Activated CD4-positive, CD25-positive, alpha-beta regulatory T cell (primary cell): ENCODE data around the gene ZDHHC11.
"Not testable (repeated sequence)": the region's sequence is repeated elsewhere in the genome, so short reads cannot be mapped to it uniquely, and the experiment has no call there.

ENCODE experiments used
- DNase-seq, 4 experiments: peaks; one replicate each; lab custom pipeline; 2025; lab: John Stamatoyannopoulos, UW

ZDHHC11 gene

DNA sequence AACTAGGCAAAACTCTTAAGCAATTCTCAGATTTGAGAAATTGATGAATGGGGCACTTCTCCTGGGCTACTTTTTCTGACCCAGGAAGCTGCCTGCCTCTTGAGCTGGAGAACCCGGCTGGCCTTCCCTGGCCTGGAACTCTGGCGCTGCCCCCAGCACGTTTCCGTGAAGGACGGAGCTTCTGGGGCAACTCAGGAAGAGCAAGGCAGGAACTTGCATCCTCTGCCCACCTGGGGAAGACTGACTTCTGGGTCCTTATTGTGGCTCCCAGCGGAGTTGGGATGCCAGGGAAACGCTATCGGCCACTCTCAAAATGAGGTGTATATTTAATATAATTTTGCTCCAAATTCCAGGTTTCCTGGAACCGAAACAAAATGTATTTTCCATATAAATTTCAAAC lies 39.4 kb downstream of the ZDHHC11 start:
- DNase-seq = not testable (repeated sequence)

DNA sequence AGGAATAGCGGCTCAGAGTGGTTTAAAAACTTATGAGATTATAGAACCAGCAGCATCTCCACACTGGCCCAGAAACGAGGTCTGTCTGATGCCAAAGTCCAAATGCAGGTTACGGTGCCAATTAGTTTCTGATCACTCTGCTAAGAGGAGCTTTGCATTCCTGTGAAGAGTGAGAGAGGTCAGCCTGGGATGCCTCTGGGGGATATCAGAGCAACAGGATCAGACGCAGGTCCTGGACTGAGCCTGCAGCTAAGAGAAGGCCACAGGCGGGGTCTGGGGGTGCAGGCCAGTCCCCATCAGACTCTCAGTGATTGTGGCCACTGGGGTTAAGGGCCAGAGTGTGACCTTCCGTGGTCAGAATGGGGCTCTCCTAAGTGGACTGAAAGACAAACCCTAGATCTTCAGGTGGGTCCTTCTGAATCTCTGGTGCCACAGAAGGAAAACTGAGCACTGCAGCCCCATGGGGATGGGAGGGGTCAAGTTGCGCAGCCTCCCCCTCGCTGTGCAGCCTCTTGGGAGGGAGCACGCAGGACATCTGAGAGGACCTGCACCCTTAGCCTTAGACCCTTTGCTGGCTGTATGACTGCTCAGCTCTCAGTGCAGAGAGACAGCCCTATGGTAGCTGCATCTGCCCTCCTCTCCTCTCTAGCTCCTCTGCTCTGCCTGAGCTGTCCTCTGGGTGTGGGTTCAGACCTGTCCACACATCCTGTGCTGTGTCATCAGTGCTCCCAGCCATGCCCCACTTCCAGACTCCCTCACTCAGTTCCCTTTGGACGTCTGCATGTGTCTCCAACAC lies 42.9 kb downstream of the ZDHHC11 start:
- not testable (repeated sequence) for DNase-seq

DNA sequence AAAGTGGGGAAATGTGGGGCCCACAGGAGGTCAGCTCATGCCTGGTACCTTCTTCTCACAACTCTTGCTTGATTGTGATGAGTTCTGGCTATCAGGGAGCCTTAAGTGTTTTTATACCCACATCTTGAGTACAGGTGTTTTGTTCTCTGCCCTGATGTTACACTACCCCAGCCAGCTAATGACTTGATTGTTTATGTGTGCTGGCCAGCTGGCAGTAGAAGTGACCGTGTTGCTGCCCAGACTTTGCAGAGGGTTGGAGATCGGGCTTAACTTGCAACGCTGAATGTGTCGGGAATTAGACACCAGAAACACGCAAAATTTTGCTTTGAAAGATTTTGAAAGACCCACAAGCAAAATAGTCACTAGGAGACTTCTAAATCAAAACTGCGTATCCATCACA lies 49.3 kb downstream of the ZDHHC11 start:
- DNase-seq = no peak

DNA sequence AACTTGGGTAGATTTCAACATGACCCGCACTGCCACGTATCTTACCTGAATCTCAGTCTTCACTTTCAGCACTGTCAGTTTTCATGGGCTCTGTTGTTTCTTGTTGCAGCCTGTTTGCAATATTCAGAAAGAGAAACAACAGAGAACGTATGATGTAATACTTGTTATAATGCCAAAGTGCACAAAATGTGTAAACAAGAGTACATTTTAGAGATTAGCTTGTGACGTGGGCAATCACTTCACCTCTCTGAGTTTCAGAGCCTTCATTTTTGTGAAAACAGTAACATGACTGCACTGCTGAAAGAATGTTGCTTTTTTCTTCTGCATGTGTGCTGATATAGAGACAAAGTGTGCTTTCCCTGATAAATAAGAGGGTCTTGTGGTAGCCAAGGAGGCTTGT lies 49.7 kb downstream of the ZDHHC11 start:
- DNase-seq = not testable (repeated sequence)

DNA sequence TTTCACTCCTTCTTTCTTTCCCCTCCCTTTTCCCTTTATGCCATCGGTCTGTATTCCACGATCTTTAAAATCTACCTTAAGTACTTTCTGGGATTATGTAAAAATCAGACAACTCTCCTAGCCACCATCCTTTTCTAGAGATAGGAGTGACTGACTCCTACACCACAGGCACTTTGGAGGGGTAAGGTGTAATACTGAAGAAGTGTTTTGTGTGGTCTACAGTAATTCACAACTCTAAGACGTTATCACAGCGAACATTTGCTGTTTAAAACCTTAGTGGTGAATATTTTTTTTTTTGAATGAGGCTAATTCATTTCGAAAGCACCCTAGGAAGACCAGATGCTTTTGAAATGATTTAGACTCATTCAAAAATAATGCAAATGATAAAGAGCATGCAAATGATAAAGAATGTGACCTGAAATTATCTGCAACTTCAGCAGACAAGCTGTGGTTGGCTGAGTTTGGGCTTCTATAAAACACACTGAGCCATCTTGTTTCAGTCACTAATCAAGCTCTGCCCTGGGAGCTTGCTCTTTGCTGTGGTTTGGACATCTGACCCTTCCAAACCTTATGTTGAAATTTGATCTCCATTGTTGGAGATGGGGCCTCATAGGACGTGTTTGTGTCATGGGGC lies 52.2 kb downstream of the ZDHHC11 start:
- DNase-seq = not testable (repeated sequence)

DNA sequence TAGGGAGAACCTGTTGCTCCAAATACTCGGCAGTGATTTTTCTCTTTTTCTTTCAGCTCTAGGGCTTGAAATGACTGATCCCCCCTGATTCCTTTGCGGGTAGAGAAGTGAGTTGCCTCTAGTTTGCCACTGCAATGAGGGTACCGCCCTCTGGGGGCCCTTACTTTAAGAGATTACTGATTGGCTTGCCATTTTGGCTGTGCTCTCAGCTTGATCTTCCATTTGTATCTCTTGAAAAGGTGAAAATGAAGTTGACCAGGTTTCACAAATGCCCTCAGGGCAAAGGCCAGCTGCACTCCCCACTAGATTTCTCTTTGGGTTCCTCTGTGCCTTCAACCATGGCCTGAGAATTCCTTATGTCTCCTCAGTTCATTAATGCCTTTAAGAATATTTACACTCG lies 52.8 kb downstream of the ZDHHC11 start:
- not testable (repeated sequence) for DNase-seq

DNA sequence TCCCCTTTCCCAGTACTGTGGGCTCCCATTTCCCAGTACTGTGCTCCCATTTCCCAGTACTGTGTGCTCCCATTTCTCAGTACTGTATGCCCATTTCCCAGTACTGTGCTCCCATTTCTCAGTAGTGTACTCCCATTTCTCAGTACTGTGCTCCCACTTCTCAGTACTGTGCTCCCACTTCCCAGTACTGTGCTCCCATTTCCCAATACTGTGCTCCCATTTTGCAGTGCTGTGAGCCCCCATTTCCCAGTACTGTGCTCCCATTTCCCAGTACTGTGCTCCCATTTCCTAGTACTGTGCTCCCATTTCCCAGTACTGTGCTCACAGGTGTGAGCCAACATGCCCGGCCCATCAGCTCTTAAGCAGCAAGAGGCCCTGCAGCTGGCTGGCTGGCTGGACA lies 54.9 kb downstream of the ZDHHC11 start:
- DNase-seq = not testable (repeated sequence)

DNA sequence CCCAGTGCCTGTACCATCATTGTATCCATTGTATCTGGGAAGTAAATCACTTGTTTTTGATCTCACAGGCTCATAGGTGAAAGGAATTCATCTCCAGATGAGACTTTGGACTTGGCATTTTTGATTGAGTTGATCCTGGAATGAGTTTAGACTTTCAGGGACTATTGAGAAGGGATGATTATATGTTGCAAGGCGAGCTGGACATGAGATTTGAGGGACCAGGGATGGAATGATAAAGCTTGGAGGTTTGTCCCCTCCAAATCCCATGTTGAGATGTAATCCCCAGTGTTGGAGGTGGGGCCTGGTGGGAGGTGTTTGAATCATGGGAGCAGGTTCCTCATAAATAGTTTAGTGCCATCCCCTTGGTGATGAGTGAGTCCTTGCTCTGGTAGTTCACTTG lies 55.8 kb downstream of the ZDHHC11 start:
- not testable (repeated sequence) for DNase-seq

DNA sequence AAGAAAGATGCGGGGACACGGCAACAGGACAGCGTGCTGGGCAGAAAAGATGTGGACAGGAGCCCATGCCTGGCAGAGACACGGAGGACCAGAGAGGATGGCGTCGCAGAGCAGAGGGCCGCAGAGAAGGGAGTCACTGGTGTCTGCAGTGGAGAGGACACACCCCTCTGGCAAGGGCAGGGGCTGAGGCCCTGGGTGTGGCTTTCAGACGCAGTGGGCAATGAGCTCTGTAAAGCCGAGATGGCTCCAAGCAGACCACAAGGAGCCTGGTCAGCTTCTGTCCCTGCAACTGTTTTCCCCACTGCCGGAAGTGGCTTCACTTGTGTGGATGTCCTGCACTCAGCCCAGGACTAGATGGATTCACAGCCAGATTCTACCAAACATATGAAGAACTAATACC lies 62.1 kb downstream of the ZDHHC11 start:
- not testable (repeated sequence) for DNase-seq

DNA sequence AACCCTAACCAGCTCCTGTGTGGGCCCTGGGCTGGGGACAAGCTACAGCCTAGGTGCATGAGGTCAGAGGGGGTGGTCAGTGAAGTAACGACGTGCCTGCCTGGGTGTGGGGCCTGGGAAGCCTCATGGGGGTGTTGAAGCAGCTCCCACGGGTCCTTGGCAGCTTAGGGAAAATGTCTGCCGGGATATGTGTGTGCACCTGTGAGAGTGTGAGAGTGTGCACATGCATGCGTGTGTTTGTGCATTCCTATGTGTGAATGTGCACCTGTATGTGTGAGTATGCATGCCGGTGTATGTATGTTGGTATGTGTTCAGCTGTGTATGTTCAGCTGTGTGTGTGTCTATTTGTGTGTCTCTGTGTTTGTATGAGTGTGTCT lies 62.9 kb downstream of the ZDHHC11 start:
- not testable (repeated sequence) for DNase-seq

DNA sequence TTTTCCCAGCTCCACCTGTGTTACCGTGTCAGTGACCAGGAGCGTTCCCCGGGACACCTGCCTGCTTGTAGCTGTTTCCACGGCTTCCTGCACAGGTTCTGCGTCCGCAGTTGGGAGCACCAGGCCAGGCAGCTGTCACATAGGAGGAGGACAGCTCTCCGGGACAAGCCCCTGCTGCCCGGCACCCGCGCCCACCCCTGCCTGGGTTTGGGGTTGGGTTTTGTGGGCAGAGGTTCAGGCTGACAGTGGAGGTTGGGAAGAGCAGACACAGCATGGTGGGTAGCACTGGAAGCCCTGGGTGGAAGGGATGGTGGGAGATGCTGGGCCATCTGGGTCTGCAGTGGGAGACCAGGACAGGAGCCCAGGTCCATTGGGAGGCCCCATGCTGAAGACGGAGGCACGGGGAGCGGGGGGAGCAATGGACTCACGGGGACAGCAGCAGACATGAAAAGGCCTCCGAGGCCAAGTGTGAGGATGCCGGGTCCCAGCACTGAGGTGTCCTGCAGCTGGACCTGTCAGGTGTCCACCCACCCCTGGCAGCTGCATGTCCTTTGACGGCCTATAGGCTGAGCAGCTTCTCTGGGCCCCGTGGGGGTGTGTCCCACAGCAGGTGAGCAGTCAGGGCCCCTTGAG lies 63.4 kb downstream of the ZDHHC11 start:
- DNase-seq = not testable (repeated sequence)

DNA sequence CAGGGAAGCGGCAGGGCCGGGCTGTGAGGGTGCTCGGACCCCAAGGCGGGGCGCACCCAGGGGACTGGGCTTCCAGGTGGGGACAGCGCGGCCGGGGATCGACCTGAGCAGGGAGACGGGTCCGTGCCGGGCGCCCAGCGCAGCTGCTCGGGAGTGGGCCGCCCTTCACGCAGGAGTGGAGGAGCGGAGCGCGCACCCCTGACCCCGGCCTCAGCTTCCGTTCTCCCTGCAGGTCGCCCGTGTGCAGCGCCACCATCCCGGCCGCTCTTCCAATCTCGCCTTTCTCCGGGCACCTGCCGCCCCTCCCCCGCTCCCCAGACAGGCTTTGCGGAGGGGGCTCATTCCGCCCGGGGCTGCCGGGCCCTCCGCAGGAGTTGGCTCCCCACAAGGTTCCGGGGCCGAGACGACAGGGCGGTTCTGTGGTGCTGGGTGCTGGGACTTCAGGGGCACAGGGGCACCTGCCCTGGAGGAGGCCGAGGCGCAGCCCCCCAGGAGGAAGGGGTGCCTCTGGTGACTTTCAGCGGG lies 65.5 kb downstream of the ZDHHC11 start:
- DNase-seq = not testable (repeated sequence)

DNA sequence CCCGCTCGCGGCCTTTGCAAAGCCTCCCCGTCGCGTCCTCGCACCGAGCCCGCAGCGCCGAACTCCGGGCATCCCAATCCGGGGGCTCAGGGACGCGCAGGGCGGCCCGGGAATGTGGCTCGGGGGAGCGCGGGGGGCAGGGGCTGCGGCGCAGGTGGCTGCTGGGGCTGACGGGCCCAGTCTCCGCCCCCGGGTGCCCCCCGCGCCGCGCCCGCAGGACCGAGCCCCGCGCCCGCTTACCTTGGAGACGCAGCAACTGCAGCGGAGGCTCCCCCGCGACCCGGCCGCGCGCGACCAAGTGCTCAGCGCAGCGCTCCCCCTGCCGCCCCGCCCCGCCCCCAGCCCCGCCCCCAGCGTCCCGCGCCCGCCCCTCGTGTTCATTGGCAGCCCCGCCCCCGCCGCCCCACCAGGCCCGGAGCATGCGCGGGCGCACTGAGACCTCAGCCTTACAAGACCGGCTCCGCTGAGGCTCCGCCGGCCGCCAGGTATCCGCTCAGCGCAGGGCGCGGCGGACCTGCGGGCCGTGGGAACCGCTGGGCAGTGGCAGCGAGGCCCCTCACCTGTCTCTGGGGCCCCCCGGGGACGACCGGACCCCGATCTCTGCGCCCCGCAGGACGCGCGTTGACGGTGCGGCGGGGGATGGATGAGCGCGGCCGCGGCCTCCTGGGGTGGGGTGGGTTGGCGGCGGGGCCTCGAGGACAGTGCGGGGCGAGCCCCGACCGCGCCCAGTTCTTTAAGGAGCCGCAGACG lies 66.2 kb downstream of the ZDHHC11 start, which contains the start of gene ZDHHC11B:
TSS of gene ZDHHC11B (minus strand) at position 302 of the 750 bp plus-strand sequence. CDS start 17,810 bp downstream, outside the sequence.
- DNase-seq = peak; percentile 71 to 86 (median 80)

DNA sequence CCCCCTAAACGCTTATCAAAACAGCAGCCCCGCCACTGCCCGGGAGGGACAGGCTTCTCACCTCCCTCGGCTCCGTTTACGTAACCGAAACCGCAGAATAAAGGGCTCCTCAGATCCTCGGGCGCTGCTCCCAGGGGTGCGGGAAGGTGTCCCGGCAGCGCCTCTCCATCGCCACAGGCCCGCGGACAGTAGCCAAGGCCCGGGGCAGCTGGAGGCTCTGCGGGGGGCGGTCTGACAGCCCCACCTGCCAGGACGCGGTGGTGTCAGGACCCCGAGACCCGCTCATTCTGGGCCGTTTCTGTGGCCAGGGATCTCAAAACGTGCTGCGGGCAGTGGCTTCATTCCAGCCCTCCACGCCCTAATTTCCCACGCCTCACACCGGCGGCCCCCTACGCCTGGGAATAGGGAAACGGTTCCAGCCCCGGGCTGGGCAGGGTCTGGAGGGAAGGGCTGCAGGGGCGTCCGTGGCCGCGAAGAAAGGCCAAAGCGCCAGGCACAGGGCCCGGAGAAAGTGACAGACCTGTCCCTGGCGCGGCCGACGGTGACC lies 66.8 kb downstream of the ZDHHC11 start:
- not testable (repeated sequence) for DNase-seq

DNA sequence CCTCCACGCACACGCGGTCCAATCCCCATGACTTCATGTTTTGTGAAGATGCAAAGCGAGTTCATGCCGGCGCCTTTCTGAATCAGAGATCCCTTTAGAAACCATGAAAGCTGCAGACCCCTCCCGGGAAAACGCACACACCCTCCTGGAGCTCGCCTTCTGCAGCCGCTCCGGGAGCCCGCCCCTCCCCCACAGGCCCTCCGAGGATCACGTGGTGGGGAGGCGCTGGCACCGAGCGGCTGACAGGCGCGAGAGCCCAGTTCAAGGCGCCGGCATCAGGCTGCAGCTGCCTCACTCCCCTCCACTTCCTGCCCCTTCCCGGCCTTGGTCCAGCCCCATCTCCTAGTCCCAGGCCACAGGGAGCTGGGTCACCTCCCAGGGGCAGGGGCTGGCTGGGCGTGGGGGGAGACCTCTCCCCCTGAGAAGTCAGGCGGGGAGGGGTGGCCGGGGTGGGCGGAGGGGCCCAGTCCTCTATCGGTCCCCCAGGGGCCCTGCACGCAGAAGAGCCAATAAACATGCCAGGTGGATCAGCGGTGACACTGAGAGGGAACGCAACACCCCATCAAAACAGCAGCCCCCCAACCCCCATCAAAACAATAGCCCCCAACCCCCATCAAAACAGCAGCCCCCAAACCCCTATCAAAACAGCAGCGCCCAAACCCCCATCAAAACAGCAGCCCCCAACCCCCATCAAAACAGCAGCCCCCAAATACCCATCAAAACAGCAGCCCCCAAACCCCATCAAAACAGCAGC lies 67.6 kb downstream of the ZDHHC11 start:
- DNase-seq = not testable (repeated sequence)

DNA sequence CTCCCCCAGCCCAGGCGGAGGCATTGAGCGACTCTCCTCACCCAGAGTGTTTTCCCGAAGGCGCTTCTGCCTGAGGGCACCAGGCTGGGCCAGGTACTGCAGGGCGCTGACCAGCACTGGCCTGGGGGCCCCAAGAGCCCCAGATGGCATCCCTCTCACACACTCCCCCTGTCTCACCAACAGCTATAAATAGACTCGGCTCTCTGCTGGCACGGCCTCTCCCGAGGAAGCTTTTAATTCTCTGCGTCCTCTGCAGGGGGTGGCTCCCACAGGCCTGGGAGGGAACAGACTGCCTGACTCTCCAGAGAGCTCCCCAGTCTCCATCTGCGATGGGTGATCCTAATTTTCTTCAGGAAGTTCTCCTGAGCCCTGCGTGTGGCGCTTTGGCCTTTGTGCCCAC lies 68.4 kb downstream of the ZDHHC11 start:
- not testable (repeated sequence) for DNase-seq

DNA sequence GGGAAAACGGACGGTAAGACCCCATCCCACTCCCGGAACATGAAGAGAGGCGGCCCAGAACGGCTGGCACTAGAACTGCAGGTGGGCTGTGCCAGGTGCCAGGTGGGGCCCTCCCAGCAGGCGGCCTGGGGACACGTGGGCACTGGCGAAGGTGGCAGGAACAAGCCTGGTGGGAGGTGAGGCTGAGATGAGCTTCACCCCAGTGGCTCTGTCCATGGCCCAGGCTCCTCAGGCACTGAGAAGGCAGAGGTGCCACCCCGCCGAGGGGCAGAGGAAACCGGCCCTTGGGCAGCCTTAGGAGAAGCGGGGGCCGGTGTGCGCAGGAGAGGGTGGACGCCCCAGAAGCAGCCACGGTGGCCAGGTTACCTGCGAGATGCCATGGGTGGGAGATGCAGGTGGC lies 70.2 kb downstream of the ZDHHC11 start:
- not testable (repeated sequence) for DNase-seq

DNA sequence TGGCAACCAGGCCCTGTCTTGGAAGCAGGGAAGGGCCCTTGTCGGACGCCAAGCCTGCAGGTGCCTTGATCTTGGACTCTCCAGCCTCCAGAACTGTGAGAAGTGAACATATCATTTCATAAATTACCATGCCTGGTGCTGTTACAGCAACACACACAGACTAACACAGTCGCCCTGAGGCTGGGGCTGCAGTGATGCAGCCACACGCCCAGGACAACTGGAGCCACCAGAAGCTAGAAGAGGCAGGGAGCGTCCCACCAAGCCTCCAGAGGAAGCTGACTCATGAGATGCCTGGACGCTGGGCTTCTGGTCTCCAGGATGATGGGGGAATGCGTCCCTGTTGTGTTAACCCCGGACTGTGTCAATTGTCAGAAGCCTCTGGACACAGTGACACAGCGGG lies 71.8 kb downstream of the ZDHHC11 start:
- not testable (repeated sequence) for DNase-seq

DNA sequence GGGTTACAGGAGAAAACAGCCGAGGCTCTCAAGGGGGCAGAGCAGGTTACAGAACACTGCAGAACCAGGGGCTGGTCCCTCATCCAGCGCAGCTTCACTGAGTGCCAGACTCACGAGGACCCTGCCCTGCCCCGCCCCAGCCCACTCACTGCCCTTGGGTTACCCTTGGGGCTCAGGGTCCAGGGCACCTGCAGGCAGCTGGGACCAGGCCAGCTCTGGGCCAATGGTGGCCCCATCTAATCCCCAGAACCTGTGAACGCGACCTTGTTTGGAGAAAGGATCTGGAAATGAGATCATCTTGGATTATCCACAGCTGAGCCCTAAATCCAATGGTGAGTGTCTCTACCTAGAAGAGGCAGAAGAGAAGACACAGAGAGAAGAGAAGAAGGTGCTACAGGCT lies 72.4 kb downstream of the ZDHHC11 start:
- DNase-seq = not testable (repeated sequence)

DNA sequence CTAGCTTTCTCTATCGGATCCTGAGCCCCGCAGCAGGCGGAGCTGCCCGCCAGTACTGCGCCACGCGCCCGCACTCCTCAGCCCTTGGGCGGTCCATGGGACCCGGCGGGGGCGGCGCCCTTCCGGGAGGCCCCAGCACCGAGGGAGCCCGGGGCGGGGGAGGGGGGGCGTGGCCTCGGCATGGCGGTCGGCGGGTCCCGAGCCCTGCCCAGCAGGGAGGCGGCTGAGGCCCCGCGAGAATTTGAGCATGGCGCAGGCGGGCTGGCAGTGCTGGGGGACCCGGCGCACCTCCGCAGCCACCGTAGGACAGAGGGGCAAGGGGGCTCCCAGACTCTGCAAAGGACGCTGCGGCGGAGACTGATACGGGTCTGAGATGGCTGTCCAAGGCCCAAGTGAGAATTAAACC lies 73.0 kb downstream of the ZDHHC11 start:
- DNase-seq = no peak
